HG03442 (cell line): ENCODE measurements around the gene TIMP3.

ENCODE experiments used
- ATAC-seq: cut with Tn5 transposase; IDR thresholded peaks from one replicate; pipeline ENCODE4 v1.9.1; 2021; ENCODE audit warnings: mild to moderate bottlenecking, moderate library complexity; ENCODE audit not compliant: unreplicated experiment

TIMP3 gene

DNA sequence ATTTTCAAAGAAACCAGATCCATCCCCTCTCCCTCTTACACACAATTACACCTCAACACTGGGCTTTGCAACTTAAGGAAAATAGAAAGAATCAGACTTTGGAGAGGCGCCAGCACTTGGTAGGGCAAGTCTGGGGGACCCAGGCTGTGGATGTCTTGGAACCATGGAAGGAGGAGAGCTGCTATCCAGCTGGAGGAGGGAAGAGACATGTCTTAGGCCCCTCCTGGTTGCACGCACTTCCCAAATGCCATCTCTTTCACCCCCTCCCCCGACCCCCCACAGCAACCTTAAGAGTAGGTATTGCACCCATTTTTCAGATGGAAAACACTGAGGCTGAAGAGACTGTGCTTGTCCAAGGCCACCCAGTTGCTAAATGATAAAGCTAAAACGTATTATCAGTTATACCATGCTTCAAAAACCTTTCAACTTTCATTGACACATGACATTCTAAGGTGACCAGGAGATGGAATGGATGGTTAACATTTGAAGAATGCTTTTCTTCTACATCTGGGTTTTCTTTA is 3.9 kb downstream of the TIMP3 start:
- no peak for ATAC-seq

- no peak for ATAC-seq
Measured at GRCh38 chr22:32806296-32806695, 4.8 kb downstream of the TIMP3 start.

GRCh38 chr22:32808038-32808445 is 6.5 kb downstream of the TIMP3 start:
- no peak for ATAC-seq

DNA sequence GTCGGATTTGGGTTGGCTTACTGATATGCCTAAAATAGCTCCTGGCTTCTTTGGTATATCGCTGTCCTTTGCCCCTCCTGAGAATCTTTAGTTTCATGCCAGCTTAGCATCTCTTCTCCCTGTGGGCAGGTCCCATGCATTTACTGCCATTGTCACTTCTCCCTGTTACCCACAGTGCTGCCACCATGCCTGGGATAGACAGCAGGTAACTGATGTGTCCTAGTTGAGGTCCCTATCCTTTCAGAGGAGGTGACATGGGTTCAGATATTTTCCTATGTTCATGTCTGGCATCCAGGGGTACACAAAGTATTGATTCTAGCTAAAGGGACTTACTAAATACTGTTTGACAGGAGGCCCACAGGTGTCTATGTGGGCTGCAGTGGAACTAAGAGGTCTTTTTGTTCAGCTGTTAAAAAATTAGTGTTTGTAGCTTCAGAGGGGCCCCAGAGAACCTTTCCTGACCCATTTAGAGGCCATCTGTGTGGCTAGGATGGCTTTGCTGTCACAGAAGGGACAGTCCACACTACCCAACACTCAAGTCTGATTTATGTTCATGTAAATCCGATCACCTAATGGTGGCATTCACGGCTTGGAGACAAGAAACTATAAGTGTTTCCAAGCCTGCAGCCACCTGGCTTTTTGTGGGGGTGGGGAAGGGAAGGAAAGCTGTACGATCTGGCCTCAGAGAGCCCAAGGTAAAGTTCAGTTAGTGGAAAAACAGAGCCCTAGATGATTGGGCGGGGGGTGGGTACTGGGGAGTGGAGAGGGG is 8.5 kb downstream of the TIMP3 start:
- ATAC-seq, result no peak

DNA sequence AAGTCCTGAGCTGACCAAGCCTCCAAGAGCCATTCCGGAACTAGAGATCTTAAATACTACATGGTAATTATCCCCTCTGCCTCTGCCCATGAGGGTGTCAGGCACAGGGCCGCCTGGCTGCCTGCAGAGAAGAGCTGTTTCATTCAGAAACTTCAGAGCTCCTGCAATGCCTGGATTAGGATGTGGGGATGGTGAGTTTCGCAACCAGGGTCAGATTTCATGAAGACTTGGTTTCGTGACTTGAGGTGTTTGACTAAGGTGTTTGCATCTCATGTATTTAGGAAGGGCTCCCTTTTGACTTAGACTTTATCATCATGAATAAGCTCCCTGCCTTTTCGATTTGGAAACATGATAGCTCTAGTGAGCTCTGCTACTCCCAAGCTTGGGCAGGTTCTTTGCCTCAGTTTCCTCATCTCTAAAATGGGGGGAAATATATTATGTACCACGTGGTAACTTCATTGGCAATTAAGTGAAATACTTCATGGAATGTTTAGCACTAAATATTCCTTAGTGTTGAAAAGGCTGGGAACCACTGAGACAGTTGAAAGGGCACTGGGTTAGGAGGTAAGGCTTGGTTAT is 9.1 kb downstream of the TIMP3 start:
- ATAC-seq, result no peak

DNA sequence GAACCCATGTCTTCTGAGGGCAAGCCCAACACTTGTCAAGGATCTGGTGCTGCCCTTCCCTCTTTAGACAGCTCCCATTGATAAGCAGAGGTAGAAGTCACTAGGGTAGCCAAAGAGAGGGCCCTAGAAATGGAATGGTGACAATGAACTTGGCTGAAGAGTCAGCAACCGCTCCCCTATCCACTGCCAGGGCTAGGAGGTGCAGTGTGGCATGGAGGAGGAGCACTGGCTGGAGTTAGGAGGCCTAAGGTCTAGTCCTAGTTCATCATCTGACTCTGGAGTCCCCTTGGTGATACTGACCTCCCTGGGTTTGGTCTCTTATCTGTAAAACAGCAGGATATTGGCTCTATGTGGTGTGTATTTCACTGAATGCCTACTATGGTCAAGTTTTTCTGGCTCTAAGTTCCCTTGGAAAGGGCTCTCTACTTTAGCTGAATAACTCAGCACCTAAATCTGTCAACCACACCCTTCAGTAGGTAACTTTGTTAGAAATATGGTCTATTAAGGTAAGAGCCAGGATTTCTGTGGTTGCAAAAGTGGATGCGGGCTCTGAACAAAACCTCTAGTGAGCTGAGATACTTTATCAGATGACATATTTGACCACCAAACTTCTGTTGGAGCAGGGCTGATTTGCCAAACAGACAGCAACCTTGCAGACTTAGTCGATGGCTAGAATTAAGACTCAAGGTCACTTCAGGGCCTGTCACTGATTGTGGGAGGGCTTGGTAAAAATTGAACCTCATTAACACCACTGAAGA is 10.5 kb downstream of the TIMP3 start:
- no peak for ATAC-seq

GRCh38 chr22:32814285-32814860 is 12.9 kb downstream of the TIMP3 start:
- no peak for ATAC-seq

GRCh38 chr22:32815059-32815458 is 13.6 kb downstream of the TIMP3 start:
- ATAC-seq, result no peak

GRCh38 chr22:32815943-32816342 is 14.4 kb downstream of the TIMP3 start:
- ATAC-seq, result no peak

DNA sequence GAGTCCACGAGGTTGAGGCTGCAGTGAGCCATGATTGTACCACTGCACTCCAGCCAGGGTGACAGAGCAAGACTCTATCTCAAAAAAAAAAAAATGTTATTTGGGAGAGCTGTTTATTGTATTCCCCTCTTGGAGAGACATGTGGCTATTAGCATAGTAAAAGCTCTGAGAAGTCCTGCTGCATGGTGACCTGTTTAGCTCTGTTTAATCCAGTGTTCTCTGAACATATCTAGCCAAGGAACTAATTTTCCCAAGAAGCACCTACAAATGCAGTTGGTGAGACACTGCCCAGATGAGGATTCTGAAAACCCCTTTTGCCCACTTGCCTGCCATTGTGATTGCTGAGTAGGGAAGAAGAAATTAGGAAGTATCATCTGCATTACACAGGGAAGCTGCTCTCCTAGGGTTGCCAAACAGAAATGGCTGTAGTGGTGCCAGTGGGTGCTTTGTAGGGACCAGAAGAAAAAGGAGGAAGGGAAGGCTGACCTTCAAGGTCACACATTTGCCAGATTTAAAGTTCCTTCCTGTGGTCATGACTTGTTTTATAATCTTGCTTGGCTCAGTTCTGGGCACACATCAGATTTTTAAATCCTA is 15.7 kb downstream of the TIMP3 start:
- no peak for ATAC-seq

DNA sequence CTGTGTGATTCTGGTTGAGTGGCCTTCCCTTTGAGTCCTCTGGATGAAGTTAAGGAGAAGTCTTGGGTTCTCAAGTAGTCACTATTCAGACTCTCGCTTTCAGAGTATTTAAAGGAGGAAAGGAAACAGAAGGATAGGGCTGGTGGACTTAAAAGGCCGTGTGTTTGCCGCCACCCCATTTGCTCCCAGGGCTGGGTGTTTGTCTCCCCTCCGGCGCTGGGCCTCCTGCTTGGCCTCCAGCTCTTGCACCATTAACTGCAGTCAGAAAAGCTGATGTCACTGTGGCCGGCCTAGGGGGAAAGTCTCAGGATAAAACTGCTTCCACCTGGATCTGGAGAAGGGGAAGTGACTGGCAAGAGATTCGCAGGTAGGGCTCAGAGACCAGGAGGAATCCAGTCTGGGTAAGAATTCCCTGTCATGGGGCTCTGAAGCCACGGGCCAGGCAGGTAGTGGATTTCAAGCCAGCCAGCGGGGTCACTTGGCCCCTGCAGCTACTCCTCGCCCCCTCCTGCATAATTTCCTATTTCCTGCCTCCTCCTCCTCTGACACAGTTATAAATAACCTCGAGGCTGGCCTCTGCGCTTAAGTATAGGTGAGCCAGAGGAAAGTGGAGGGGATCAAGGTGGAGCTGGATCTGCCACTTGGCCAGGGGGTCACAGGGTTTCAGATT is 17.1 kb downstream of the TIMP3 start:
- no peak for ATAC-seq

- no peak for ATAC-seq
Measured at GRCh38 chr22:32819120-32819519, 17.6 kb downstream of the TIMP3 start.

DNA sequence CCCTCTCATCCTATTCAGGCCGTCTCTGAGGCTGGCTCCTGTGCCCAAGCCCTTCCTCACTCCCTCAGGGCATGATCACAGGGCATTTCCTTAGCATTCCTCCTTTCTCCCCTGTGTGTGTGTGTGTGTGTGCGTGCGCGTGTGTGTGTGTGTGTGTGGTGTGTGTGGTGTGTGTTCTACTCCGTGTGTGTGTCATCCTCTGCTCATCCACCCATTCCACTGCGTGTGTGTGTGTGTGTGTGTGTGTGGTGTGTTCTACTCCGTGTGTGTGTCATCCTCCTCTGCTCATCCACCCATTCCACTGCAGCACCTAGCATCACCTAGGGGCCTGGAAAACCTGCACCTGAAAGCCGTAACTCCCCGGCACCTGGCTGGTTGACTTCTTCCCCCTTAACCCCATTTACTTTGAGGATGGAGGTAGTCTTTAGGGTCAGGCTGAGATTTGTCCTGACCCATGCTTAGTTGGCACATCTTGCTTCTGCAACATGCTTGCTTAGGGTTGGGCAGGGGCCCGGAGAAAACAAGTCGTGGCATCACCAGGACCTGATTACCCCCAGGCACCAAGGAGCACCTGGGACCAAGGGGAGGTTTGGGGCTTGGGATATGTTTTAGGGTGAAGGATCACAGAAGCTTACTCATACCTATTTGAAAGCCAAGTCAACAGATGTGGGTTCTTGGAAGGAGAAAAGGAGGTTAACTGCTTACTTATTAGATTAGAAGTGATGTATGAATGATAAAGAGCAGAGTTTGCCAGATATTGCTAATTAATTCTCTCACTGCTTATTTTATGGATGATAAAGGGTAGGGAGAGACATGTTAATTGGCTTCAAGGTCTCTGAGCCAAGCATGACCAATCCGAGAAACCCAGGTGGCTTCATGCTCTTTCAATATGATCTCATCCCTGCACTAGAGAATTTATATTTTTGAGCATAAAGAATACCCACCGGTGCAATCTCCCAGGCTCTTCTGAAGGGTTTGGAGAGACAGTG is 18.9 kb downstream of the TIMP3 start:
- ATAC-seq, result no peak

GRCh38 chr22:32822179-32822877 is 20.8 kb downstream of the TIMP3 start:
- ATAC-seq, result no peak

- ATAC-seq, result no peak
Measured at GRCh38 chr22:32823024-32823730, 21.7 kb downstream of the TIMP3 start.

DNA sequence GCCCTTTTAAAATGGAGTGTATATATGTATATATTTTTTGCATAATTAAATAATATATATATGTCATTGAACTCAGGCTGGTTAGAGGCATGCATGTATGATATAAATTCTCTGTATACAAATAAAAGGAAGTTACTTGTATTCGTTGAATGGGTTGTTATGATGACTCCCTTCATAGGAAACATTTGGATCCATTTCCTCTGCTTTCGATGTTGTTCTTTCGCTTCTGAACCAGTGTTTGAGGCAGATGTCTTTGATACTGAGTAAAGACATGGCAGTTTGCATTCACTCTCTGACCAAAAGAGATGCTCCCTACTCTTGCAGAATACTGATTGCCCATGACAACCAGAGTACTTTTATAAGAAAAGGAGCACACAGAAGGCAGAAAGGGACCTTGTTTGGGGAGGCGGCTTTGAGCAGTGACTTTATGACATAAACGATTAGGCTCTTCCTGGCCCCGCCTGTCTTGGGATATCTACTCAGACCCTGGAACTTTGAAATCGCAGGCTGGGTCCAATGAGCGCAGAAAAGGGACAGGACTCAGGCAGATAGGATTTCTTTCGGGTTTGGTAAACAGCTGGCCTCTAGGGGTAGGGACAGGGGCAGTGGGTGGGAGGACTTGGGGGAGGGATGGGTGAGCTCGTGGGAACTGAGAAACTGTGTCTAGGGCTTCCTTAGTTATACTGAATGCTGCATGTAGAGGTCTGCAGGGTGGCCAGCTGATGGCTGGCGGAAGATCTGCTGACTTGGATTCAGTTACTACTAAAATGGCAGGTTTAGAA is 23.2 kb downstream of the TIMP3 start:
- ATAC-seq, result no peak

DNA sequence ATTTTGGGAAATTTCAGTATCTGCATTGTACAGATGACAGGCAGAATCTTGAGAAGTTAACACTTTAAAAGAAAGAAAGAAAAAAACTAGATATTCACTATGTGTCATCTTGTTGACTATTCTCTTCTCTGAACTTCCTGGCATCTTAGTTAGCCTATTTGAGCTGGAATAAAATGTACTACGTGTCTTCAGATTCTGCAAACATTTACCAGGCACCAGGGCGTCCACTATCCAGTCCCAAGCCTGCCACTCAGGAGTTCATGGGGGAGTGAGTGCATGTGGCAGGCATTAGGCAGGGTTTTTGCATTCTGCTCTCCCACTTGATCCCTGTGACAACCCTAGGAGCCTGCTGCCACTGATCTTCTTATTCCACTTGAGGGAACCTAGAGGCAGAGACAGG is 25.0 kb downstream of the TIMP3 start:
- ATAC-seq, result no peak
